Calu3 (cell line): ENCODE data around the gene F5. TPM values are rescaled to one million over a fixed set of nuclear protein-coding genes. Genes with fewer than 3 reads are reported as not detected.

Source experiments
- BruUV-seq: library from RNA; stranded (reverse); fragments of 400-500 nt; replicated peaks from 2 replicates; lab custom pipeline; 2021; lab: Mats Ljungman, UMichigan
- CTCF ChIA-PET: fragments of 300-600 bp; sonication (Branson Sonifier 250); formaldehyde crosslinking; loops from one replicate; lab custom pipeline; 2022; ENCODE audit warnings: antibody characterized with exemption; lab: Charles Lee
- DNase-seq: peaks from one replicate; pipeline ENCODE4 v3.0.0; 2022
- H3K27ac Mint-ChIP-seq: one replicate; pipeline ENCODE4 v1.8.0; 2022; ENCODE audit warnings: mixed read lengths; ENCODE audit not compliant: unreplicated experiment
- H3K27me3 Mint-ChIP-seq: one replicate; pipeline ENCODE4 v1.8.0; 2022; ENCODE audit warnings: mixed read lengths; ENCODE audit not compliant: unreplicated experiment
- H3K36me3 Mint-ChIP-seq: one replicate; pipeline ENCODE4 v1.8.0; 2022; ENCODE audit warnings: mild to moderate bottlenecking, moderate library complexity, mixed read lengths; ENCODE audit not compliant: insufficient read depth, unreplicated experiment
- H3K4me1 Mint-ChIP-seq: one replicate; pipeline ENCODE4 v1.8.0; 2022; ENCODE audit warnings: mild to moderate bottlenecking, low read depth, mixed read lengths; ENCODE audit not compliant: unreplicated experiment
- H3K4me3 Mint-ChIP-seq: one replicate; pipeline ENCODE4 v1.8.0; 2022; ENCODE audit warnings: mild to moderate bottlenecking, low read depth, moderate library complexity, mixed read lengths; ENCODE audit not compliant: unreplicated experiment
- H3K9me3 Mint-ChIP-seq: one replicate; pipeline ENCODE4 v1.8.0; 2022; ENCODE audit warnings: low read depth, mixed read lengths; ENCODE audit not compliant: unreplicated experiment
- intact Hi-C: fragments of 100-400 bp; cut with micrococcal nuclease; formaldehyde crosslinking; loops from one replicate; pipeline ENCODE4 v1.10.0; 2022; ENCODE audit not compliant: unreplicated experiment
- total RNA-seq: library from RNA; stranded (reverse); gene quantifications from 2 replicates; pipeline ENCODE4 v1.2.3, GENCODE V29; 2022
- TF ChIP-seq, protein P1 (sequence below): fragments of 200-600 bp; IDR thresholded peaks from one replicate; pipeline ENCODE4 v1.8.0; 2022; ENCODE audit warnings: antibody characterized with exemption; ENCODE audit not compliant: unreplicated experiment

F5 gene
- total RNA-seq, 1 experiment from 2014 or later: 8.1 TPM

DNA sequence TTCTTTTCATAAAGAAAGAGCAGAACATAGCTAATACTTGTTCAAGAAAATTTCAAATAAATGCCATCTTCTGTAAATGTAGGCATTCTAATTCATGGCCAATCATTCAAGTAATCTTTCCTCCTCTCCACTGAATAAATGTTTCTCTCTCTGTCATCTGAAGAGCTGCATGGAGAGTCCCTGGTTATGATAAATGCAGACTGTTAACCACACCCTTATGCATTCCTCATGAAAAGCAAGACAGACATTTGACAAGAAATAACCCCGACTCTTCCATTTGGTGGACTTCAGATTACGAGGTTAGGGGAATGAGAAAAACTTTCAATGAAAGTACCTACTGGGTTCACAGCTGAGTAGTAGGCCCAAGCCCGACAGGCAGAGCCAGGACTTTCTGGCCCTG is 55.8 kb downstream of the F5 start:
- CTCF ChIA-PET: no interaction called here
- no peak overlapping the region for H3K4me3 Mint-ChIP-seq
- TF ChIP-seq, protein P1, sequence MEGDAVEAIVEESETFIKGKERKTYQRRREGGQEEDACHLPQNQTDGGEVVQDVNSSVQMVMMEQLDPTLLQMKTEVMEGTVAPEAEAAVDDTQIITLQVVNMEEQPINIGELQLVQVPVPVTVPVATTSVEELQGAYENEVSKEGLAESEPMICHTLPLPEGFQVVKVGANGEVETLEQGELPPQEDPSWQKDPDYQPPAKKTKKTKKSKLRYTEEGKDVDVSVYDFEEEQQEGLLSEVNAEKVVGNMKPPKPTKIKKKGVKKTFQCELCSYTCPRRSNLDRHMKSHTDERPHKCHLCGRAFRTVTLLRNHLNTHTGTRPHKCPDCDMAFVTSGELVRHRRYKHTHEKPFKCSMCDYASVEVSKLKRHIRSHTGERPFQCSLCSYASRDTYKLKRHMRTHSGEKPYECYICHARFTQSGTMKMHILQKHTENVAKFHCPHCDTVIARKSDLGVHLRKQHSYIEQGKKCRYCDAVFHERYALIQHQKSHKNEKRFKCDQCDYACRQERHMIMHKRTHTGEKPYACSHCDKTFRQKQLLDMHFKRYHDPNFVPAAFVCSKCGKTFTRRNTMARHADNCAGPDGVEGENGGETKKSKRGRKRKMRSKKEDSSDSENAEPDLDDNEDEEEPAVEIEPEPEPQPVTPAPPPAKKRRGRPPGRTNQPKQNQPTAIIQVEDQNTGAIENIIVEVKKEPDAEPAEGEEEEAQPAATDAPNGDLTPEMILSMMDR: no peak
- peaks cover 89% of the 10 kb centered on the region for H3K4me1 Mint-ChIP-seq
- no TSS peak for BruUV-seq
- intact Hi-C loops: no loop called here
- H3K36me3 Mint-ChIP-seq: peaks cover 8% of the 10 kb centered on the region
- no peaks in the 10 kb centered on the region for H3K27me3 Mint-ChIP-seq
- no peaks in the 10 kb centered on the region for H3K9me3 Mint-ChIP-seq
- DNase-seq: no peak
- H3K27ac Mint-ChIP-seq: no peak overlapping the region

DNA sequence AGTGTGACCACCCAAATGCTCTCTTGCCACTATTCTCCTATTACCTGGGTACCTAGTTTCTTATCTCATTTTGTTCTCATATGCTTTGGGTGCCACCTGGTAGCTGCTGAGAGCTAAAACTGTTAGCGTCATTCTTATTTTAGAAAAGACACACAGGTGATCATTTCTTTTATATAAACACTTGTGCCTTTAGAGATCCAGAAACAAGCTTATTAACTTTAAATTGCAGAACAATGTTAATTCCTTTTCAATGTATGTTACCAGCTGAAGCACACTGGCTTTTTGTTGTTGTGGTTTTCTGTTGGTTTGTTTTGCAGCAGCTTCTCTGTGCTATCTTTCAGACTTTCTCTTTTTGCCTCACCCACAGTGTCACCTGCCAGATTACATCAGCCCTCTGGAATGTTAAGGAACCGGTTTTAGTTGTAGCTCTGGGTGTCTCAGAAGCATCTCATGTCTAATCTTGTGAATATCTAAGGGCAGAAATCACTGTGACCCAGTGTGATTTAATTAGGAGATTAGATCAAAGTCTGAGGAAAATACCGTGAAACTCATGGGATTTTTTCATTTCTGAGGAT is 57.1 kb downstream of the F5 start:
- CTCF ChIA-PET: interaction anchor here (1.0 to 1.3 kb wide), 4 partner anchors 17 to 102 kb away, joined by 4 to 13 read pairs (median 4); partner anchors contain the start of gene CCDC181
- peak overlapping the region; percentile 67 for H3K4me3 Mint-ChIP-seq
- intact Hi-C loops: loop anchor here (1.0 to 5.0 kb wide), 4 partner anchors 42 to 162 kb away; partner anchors contain the start of genes BLZF1, NME7 and SLC19A2

DNA sequence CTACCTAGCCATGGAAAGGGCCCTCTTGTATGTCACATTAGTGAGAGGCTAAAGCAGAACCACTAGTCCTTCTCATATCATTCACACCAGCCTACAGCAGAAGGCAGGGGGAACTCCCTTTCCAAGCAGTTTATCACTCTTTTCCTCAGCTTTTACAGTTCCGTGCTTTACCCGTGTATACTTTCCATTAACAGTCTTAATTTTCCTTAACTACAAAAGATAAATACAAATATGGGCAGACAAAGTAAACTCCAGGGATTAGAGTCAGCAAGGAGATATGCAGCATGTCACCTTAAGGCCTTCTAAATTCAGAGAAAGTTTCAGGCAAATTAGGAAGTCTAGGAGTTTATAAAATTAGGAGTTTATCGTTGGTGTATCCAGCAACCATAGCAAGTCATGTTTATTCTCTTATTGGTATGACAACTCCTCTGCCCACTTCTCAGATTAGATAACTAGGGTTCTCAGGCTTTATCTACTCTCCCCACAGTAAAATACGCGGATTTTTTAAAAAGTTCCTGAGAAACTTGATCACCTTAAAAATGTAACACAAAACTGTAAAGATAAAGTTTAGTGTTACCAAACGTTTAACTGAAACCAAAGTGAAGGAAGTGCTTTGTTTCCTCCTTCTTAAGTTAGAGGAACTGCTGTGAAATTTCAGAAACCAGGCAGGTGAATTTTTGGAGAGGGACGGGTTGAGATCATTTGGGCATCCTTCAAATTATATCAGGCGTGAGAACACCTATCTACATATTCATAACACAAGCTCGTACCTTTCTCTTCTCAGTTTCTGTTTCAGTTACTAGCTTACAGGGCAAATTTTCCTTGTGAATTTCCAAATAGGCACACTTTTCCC is 57.8 kb downstream of the F5 start:
- H3K27me3 Mint-ChIP-seq: no peaks in the 10 kb centered on the region
- H3K9me3 Mint-ChIP-seq: no peaks in the 10 kb centered on the region
- peaks cover 8% of the 10 kb centered on the region for H3K36me3 Mint-ChIP-seq
- intact Hi-C loops: loop anchor here (1.0 to 5.0 kb wide), 4 partner anchors 41 to 161 kb away; partner anchors contain the start of genes BLZF1, NME7 and SLC19A2
- CTCF ChIA-PET: interaction anchor here (1.0 to 1.3 kb wide), 6 partner anchors 17 to 101 kb away, joined by 3 to 13 read pairs (median 4); partner anchors contain the start of genes CCDC181 and SLC19A2
- H3K4me3 Mint-ChIP-seq: peak overlapping the region; percentile 67
- BruUV-seq: no TSS peak
- peak overlapping the region; percentile 98 for H3K27ac Mint-ChIP-seq
- H3K4me1 Mint-ChIP-seq: peaks cover 87% of the 10 kb centered on the region
- TF ChIP-seq, protein P1: no peak
- DNase-seq: no peak

More for the DNA sequence above, 57.1 kb downstream of the F5 start:
- no TSS peak for BruUV-seq
- TF ChIP-seq, protein P1: no peak
- peak; percentile 89 for DNase-seq
- Mint-ChIP-seq H3K9me3 (no peaks in the 10 kb centered on the region), H3K36me3 (peaks cover 8% of the 10 kb centered on the region), H3K27me3 (no peaks in the 10 kb centered on the region), H3K4me1 (peaks cover 90% of the 10 kb centered on the region), H3K27ac (peak overlapping the region; percentile 98)

DNA sequence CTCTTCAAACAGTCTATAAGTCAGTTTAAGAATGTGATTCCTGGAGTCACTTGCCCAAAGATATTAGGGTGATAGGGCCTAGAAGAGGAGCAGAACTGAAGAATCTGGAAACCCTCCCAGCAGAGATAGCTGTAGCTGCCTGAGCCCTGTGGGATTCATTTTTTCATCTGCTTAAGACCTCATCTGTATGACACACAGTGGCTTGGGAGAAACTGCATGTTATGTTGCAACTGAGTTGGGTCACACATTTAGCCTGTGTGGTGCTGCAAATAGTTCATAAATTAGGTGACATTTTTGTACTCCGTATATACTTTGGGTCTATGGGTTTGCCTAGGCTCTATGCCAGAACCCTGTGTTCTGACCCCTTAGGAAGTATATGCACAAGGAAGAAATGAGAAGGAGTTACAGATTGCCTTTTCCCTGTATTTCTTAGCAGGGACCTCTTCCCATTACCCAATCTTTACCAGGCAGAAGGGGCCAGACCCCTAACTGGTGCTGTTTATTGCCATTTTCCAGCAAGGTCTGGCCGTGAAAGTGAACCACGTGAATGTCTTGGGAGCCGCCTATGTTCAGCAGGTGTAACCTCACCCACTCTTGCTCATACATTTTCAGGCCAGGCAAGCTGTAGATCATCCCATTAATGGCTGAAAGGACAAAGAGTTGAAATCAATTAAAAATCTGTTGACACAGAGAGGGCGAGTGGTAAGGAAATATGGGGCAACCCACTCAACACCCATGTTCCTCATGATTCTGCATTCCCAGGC is 58.6 kb downstream of the F5 start:
- BruUV-seq: no TSS peak
- peak overlapping the region; percentile 67 for H3K4me3 Mint-ChIP-seq
- CTCF ChIA-PET: interaction anchor here (1.0 kb wide), 2 partner anchors 16 to 42 kb away, joined by 3 to 5 read pairs; partner anchors contain the start of gene SLC19A2
- intact Hi-C loops: loop anchor here (5.0 kb wide), 3 partner anchors 40 to 160 kb away; partner anchors contain the start of genes BLZF1, NME7 and SLC19A2
- H3K4me1 Mint-ChIP-seq: peaks cover 79% of the 10 kb centered on the region
- no peaks in the 10 kb centered on the region for H3K27me3 Mint-ChIP-seq
- TF ChIP-seq, protein P1: no peak
- H3K36me3 Mint-ChIP-seq: peaks cover 8% of the 10 kb centered on the region
- H3K27ac Mint-ChIP-seq: peak overlapping the region; percentile 98
- no peaks in the 10 kb centered on the region for H3K9me3 Mint-ChIP-seq
- DNase-seq: peak; percentile 22
